EH (cell line): ENCODE results near the gene ZNF710.
"Not testable (repeated sequence)": the region's sequence is repeated elsewhere in the genome, so short reads cannot be mapped to it uniquely, and the experiment has no call there.

Experiments used
- DNase-seq: peaks from one replicate; pipeline ENCODE4 v3.0.0-alpha.2; 2015; ENCODE audit warnings: low read depth

Gene ZNF710

DNA sequence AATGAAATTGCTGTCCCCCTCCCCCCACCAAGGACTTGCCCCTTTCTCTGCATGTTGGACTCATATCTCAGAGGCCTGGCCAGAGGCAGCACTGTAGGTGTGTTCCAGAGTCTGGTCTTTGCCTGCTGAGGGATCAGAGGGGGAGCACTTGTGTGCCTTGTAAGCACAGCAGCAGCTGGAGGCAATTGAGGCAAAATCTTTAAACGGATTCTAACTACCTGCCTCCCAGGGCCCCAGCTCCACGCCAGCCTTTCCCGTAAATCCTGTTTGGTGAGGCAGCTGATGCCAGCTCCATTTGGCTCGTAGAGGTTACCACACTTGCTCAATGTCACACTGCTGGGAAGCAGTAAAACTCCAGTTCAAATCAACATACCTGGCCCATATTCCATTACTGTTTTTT is 103.4 kb downstream of the ZNF710 start:
- no peak for DNase-seq

DNA sequence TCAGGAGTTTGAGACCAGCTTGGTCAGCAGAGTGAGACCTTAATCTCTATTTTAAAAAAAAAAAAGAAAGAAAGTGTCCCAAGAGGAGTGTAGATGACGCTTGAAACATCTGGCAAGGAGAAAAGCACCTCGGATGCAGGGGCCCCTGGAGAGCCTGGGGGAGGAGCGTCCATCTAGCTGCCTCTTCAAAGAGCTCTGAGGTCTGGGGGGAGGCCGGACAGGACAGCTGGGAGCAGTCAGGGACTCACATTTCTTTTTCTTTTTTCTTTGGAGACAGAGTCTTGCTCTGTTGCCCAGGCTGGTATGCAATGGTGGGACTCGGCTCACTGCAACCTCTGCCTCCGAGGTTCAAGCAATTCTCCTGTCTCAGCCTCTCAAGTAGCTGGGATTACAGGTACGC is 104.4 kb downstream of the ZNF710 start:
- DNase-seq = no peak

DNA sequence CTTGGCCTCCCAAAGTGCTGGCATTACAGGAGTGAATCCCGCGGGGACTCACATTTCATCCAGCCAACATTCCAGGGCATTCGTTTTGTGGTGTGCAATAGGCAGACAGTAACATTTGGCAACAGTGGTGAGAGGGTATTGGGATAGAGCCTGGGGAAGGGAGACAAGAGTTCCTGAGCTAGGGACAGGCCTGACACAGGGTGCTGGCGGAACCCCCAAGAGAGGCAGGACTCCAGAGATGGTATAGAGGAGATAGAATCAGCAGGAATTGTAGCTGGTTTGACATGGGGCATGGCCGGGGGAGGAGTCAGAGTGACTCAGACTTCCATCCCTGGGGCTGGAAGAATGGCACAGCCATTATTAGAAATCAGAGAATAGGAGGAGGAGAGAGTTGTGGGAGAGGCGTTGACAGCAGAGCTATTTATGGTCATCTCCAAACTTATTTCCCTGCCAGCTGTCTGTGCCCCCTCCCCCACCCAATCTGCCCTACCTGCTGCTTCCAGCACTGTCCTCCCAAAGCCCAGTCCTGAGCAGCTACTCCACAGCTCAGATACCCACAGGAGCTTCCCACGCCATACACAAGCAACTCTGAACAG is 105.5 kb downstream of the ZNF710 start:
- peak; percentile 78 for DNase-seq

DNA sequence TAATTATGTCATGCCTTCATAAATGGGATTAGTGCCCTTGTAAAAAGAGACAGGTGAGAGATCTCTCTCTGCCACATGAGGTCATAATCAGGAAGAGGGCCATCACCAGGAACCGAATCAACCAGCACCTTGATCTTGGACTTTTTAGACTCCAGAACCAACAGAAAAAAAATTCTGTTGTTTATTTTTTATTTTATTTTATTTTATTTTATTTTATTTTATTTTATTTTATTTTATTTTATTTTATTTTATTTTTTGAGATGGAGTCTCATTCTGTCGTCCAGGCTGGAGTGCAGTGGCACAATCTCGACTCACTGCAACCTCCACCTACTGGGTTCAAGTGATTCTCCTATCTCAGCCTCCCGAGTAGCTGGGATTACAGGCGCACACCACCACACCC is 106.9 kb downstream of the ZNF710 start:
- not testable (repeated sequence) for DNase-seq

DNA sequence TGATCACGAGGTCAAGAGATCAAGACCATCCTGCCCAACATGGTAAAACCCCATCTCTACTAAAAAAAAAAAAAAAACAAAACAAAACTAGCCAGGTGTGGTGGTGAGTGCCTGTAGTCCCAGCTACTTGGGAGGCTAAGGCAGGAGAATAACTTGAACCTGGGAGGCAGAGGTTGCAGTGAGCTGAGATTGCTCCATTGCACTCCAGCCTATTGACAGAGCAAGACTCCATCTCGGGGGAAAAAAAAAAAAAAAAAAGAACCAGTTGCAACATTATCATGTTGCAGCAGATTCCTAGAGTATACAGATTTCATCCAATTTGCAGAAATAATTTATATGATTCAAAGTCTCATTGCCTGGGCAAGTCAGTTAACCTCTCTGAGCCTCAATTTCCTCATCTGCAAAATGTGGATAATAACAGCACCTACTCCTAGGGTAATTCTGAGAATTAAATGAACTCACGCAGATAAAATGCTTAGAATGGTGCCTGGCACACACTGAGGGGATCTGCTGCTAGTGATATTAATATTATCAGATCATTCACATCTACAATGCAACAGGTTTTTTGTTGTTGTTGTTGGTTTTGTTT is 108.1 kb downstream of the ZNF710 start:
- not testable (repeated sequence) for DNase-seq

DNA sequence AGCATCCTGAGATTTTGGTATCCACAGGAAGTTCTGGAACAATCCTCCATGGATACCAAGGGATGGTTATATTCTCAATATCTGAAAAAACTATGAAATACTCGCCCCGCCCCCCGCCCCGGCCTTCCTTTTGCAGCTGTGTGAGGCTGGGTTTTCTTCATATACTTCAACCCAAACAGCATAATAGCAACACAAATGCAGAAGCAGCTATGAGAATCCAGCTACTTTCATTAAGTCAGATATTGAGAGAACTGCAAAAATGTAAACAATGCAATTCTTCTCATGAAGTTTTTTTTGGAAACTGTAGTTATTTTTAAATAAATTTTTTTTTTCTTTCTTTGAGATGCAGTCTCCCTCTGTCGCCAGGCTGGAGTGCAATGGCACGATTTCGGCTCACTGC is 112.0 kb downstream of the ZNF710 start:
- DNase-seq = peak; percentile 40

DNA sequence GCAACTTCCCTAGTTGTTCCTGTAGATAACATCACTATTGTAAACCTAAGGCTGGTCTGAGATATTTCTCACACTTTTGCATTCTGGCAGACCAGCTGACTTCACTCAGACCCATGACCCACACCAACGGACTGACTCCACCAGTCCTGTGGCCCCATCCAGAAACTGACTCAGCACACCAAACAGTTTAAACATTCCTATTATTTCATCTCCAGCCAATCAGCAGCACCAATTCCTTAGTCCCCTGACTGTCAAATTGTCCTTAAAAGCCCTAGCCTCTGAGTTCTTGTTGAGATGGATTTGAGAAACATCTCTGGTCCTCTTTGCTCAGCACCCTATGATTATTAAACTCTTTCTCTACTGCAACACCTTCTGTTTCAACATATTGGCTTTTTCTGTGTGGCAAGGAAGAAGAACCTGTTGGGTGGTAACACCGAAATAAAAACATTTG is 113.4 kb downstream of the ZNF710 start:
- DNase-seq = peak; percentile 32

DNA sequence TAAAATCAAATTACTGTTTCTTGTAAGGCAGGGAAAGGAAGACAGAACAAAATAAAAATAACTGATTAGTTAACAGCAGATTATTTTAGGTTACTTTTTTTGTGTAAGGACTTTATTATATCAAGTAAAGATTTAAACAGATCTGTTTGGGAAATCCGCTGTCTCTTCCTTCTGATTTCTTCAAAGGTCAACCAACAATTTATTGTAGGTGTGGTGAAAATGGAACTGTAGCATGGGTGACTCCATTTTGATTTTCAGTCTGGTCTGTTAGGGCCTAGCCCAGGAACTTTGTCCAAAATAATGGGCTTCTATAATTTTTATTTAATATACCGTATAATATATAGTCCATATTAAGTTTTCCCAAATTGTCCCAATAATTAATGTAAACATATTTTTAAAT is 114.7 kb downstream of the ZNF710 start:
- no peak for DNase-seq

DNA sequence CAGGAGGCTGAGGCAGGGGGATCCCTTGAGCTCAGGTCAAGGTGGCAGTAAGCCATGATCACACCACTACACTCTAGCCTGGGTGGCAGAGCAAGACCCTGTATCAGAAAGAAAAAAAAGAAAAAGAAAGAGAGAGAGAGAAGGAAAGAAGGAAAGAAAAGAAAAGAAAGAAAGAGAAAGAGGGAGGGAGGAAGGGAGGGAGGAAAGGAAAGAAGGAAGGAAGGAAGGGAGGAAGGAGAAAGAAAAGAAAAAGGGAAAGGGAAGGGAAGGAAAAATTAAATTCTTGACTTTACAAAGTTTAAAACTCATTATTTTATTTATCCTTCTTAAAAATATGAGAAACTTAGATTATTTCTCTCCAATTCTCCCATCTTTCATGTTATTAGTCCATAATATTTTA is 118.2 kb downstream of the ZNF710 start:
- DNase-seq = no peak

DNA sequence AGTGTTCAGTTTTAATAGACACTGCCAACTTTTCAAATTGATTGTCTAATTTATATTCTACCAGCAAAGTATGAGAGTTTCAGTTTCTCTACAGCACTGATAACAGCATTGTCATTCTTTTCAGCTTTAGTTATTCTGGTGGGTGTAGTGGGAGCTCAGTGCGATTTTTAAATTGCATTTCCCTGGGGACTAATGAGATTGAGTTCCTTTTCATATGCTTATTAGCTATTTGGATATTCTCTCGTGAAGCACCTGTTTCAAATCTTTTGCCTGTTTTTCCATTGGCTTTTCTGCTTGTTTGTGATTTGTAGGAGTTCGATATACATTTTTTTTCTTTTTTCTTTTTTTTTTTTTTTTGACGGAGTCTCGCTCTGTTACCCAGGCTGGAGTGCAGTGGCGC is 120.0 kb downstream of the ZNF710 start:
- no peak for DNase-seq

DNA sequence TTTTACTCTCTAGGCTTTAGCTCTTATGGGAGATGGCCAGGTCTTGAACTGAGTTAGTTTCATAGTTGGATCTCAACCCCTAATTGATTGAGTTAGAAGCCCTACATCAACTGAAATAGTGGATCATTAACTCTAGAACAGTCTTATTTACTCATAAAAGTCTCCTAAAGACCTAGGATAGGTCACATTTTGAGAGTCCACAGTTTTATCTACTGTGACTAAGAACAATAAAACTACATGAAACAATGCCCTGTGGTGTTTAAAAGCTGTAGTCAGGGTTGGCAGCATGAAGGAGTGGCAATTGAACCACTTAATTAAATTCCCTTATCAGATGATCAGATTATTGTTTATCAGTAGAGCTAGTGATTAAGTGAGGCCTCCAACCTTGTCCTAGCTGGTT is 123.4 kb downstream of the ZNF710 start:
- DNase-seq = no peak

DNA sequence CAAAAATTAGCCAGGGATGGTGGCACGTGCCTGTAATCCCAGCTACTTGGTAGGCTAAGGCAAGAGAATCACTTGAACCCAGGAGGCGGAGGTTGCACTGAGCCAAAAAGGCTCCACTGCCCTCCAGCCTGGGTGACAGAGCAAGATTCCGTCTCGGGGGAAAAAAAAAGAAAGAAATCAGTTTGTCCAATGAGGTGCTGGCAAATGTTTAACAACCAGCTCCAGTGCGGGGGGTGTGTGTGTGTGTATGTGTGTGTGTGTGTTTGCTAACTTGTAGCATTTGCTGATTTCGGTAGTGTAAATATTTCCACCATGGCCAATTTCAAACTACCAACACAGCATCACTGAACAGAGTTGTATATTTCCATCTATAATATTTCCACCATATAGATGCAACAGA is 124.9 kb downstream of the ZNF710 start:
- no peak for DNase-seq

DNA sequence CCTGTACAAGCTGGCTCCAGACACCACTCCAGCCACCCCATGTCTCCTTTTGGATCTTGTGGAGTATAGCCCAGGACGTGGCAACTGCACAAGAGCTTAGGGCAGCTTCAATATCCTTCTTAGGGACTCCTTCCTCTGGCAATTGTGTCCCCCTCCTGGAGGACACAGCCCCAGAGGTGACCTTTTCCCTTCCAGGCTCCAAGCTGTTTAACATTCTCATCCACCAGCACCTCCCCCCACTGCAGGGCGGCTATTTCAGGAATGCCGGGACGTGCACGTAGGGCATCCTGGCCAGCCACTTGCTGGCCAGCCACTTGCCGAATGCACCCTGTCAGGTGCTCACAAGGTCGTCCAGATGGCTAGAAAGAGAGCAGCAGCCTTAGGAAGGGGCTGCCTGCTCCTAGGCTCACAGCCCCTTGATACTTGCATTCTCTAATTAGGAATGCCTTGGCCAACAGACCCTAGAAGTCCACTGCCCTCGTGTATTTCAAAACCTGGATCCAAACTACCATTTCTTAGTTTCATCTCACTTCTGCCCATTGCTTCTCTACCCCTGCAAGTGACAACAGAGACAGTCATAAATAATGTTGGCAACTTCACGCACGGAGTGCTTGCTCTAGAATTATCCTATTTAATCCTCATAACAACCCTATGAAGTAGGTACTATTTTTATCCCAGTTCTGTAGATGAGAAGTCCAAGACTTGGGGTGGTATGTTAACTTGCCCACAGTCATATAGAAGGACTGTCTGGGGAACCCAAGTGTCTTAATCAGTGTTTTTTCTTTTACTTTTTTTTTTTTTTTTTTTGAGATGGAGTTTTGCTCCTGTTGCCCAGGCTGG is 125.7 kb downstream of the ZNF710 start:
- DNase-seq = peak; percentile 48

DNA sequence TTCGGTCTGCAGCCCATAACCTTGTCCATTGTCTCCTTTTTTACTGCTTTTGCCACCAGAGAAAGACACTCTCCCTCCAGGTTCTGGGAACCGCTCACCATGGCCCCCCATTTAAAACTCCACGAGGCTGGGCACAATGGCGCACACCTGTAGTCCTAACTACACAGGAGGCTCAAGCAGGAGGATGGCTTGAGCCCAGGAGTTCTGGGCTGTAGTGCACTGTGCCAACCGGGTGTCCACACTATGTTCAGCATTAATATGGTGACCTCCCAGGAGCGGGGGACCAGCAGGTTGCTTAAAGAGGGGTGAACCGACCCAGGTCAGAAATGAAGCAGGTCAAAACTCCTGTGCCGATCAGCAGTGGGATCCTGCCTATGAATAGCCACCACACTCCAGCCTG is 129.2 kb downstream of the ZNF710 start:
- no peak for DNase-seq
